ENCODE data around the gene OR4E1.

The OR4E1 gene

GRCh38 chr14:21694425-21694824 is 20.8 kb upstream of the OR4E1 start:
- Histone ChIP-seq H3K36me3 (ENCODE audit: control insufficient read depth, insufficient read depth, low read length) (no peaks in the 10 kb centered on the region), H3K27me3 (replicated peaks; ENCODE audit: control insufficient read depth, insufficient read depth, low read length) (no peaks in the 10 kb centered on the region), H3K4me3 (replicated peaks; ENCODE audit: low read depth, low read length) (no peak overlapping the region)
- DNase-seq (ENCODE audit: extremely low read depth, insufficient read length), result no peak
- TF ChIP-seq, protein P1, sequence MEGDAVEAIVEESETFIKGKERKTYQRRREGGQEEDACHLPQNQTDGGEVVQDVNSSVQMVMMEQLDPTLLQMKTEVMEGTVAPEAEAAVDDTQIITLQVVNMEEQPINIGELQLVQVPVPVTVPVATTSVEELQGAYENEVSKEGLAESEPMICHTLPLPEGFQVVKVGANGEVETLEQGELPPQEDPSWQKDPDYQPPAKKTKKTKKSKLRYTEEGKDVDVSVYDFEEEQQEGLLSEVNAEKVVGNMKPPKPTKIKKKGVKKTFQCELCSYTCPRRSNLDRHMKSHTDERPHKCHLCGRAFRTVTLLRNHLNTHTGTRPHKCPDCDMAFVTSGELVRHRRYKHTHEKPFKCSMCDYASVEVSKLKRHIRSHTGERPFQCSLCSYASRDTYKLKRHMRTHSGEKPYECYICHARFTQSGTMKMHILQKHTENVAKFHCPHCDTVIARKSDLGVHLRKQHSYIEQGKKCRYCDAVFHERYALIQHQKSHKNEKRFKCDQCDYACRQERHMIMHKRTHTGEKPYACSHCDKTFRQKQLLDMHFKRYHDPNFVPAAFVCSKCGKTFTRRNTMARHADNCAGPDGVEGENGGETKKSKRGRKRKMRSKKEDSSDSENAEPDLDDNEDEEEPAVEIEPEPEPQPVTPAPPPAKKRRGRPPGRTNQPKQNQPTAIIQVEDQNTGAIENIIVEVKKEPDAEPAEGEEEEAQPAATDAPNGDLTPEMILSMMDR (IDR thresholded peaks at IDR 0.05; ENCODE audit: insufficient read depth, low read length, poor library complexity, severe bottlenecking), result no peak

GRCh38 chr14:21686468-21686867 is 12.8 kb upstream of the OR4E1 start:
- no peak overlapping the region for H3K4me3 ChIP-seq (replicated peaks; ENCODE audit: low read depth, low read length)
- no peaks in the 10 kb centered on the region for H3K36me3 ChIP-seq (ENCODE audit: control insufficient read depth, insufficient read depth, low read length)
- no peaks in the 10 kb centered on the region for H3K27me3 ChIP-seq (replicated peaks; ENCODE audit: control insufficient read depth, insufficient read depth, low read length)
- TF ChIP-seq, protein P1 (IDR thresholded peaks at IDR 0.05; ENCODE audit: insufficient read depth, low read length, poor library complexity, severe bottlenecking), result no peak
- DNase-seq (ENCODE audit: extremely low read depth, insufficient read length), result no peak

DNA sequence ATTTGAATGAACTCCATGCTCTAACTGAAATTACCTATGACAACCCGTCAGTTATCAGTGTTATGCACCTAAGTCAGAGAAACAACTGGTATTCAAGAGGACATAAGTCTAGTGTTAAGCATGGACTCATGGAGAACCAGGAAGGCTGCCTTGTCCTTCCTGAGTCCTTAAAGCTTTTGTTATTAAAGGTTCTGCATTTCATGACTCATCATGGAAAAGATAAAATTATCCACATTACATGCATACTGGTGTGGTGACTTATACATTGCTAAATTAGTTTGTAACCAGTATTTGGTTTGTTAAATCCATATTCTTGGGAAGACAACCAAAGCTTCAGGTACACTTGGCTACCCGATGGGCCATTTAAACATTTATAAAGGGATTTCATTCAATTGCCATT is 6.5 kb upstream of the OR4E1 start:
- Histone ChIP-seq H3K36me3 (ENCODE audit: control insufficient read depth, insufficient read depth, low read length) (no peaks in the 10 kb centered on the region), H3K4me3 (replicated peaks; ENCODE audit: low read depth, low read length) (no peak overlapping the region), H3K27me3 (replicated peaks; ENCODE audit: control insufficient read depth, insufficient read depth, low read length) (no peaks in the 10 kb centered on the region)
- no peak for DNase-seq (ENCODE audit: extremely low read depth, insufficient read length)
- TF ChIP-seq, protein P1 (IDR thresholded peaks at IDR 0.05; ENCODE audit: insufficient read depth, low read length, poor library complexity, severe bottlenecking), result no peak

DNA sequence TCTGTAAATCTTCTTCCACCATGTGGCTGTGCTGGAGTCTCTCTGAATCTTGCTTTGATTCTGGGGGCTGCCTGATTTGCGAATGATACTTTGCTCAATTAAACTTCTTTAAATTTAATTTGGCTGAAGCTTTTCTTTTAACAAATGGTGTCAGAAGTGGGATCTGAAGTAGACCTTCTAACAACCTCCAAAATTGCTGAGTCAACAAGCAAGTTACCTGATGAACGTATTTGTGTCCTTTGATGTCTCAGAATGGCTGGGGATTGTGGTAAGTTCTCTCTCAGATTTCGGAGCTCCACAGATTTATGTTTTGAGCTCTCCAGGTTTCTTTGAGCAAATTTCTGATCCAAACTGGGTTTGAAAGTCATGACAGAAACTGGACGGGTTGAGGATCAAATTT is 1.9 kb upstream of the OR4E1 start:
- Histone ChIP-seq H3K4me3 (replicated peaks; ENCODE audit: low read depth, low read length) (no peak overlapping the region), H3K27me3 (replicated peaks; ENCODE audit: control insufficient read depth, insufficient read depth, low read length) (no peaks in the 10 kb centered on the region), H3K36me3 (ENCODE audit: control insufficient read depth, insufficient read depth, low read length) (no peaks in the 10 kb centered on the region)
- DNase-seq (ENCODE audit: extremely low read depth, insufficient read length), result no peak
- TF ChIP-seq, protein P1 (IDR thresholded peaks at IDR 0.05; ENCODE audit: insufficient read depth, low read length, poor library complexity, severe bottlenecking), result no peak

DNA sequence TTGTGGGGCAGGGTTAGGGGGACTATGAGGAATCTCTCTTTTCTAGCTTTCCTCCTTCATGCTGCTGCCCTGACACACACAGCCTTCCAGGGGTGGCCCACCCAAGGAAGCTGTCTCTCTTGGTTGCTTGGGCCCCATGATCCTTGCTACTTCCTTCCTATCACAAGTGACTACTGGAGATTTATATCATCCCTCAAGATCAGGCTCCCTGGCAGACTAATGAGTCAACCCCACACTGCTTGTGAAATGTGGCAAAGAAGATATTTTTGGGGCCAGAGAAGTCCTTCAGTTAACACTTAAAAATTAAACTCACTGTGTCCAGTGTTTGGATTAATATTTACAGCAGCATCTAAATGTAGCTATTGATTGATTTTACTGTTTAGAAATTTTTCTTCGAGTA is 1.5 kb downstream of the OR4E1 start:
- no peak for DNase-seq (ENCODE audit: extremely low read depth, insufficient read length)
- H3K27me3 ChIP-seq (replicated peaks; ENCODE audit: control insufficient read depth, insufficient read depth, low read length), result peaks cover 2% of the 10 kb centered on the region; the same call in 1 of the 2 replicates
- no peaks in the 10 kb centered on the region for H3K36me3 ChIP-seq (ENCODE audit: control insufficient read depth, insufficient read depth, low read length)
- no peak overlapping the region for H3K4me3 ChIP-seq (replicated peaks; ENCODE audit: low read depth, low read length)
- TF ChIP-seq, protein P1 (IDR thresholded peaks at IDR 0.05; ENCODE audit: insufficient read depth, low read length, poor library complexity, severe bottlenecking), result no peak

GRCh38 chr14:21671371-21671770 is 2.2 kb downstream of the OR4E1 start:
- H3K4me3 ChIP-seq (replicated peaks; ENCODE audit: low read depth, low read length), result no peak overlapping the region
- DNase-seq (ENCODE audit: extremely low read depth, insufficient read length), result no peak
- TF ChIP-seq, protein P1 (IDR thresholded peaks at IDR 0.05; ENCODE audit: insufficient read depth, low read length, poor library complexity, severe bottlenecking), result no peak
- H3K36me3 ChIP-seq (ENCODE audit: control insufficient read depth, insufficient read depth, low read length), result no peaks in the 10 kb centered on the region
- peaks cover 2% of the 10 kb centered on the region; the same call in 1 of the 2 replicates for H3K27me3 ChIP-seq (replicated peaks; ENCODE audit: control insufficient read depth, insufficient read depth, low read length)

All from GM06990 (cell line).